ENCODE measurements around the gene PEMT.

PEMT gene

DNA sequence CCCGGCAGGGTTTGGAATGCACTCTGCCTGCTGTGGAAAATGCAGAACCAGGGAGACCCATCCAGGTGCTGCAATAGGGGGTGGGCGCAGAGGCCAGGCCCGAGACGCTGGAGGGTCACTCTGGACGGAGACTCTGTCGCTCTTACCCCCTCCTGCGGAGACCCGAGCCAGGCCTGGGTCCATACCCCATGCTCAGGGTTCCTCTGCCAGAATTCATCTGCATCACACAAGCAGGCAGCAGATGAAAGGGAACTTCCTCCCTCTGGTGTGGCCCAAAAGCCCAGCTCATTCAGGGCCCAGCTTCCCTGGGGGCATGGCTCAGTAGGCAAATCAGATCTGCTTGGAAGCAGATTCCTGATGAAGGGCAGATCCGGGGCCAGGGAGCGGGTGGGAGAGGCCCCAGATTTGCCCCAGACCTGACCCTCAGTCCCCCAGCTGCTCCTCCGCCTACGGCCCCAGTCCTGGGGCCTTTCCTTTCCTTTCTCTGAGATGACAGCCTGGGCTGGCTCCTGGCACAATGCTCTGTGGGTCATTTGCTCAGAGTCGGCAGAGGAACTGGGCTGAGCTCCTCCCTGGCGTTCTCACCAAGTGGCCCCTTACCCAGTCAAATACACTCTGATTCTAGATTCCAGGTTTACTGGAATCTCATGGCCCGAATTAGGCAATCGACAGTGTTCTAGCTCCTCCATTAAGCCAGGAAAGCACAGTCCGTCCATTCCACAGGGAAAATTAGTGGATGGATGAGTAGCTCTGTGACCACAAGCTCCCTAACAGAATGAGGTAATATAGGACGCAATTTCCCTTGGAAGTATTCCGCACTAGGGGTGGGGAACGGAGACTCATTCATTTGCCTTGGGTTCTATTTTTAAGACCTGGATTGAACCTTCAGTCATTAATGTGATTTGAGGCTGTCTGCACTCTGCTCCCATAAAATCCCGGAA, 76.2 kb downstream of the PEMT start:
- DNase-seq (ENCODE audit: low read depth in 2 of 2): peak; percentile 50 to 56

DNA sequence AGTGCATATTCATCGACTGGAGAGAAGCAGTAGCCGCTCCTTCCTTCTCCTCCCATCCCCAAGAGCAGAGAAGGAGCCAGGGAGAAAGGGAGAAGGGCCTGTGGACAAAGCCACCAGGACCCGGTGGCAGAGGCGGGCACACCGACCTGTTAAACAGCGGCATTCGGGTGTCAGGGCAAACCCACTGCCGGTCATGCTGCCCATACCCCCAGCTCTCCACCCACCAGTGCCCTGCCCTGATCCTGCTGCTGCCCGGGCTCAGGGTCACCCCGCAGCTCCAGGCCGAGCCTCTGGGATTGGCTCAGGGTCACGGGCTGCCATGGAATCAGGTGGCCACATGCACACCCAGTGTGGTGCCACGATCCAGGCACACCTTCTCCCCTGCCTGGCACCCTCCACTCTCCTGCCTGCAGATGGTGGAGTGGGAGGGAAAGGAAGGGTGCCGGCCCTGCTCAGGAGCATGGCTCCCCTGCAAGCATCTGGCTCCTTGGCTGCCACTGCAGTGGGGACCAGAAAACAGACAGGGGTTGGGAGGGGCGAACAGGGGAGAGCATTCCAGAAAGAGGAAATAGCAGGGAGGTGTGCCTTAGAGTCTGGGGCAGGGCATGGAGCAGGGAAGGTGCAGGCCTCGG, 77.0 kb downstream of the PEMT start:
- DNase-seq (ENCODE audit: low read depth in 2 of 2): no peak

GRCh38 chr17:17513626-17514025, 77.9 kb downstream of the PEMT start:
- no peak for DNase-seq (ENCODE audit: low read depth in 2 of 2)

DNA sequence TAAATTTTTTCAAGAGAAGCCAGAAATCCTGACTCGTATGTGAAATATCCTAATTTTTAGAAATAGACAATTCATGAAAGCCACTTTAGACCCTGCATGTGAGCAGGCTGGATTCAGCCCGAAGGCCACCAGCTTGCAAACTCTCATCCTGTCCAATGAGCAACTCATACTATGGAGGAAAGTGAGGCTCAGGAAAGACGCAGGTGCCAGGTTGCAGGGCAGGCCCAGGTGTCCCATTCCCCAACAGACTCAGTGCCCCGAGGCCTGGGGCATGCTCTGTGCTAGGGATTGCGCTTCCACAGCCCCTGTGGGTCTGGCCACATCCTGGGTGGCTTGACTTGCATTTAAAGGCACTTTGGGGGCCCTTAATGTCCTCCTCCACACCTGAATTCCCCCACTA, 78.6 kb downstream of the PEMT start:
- DNase-seq (ENCODE audit: low read depth in 2 of 2): no peak

DNA sequence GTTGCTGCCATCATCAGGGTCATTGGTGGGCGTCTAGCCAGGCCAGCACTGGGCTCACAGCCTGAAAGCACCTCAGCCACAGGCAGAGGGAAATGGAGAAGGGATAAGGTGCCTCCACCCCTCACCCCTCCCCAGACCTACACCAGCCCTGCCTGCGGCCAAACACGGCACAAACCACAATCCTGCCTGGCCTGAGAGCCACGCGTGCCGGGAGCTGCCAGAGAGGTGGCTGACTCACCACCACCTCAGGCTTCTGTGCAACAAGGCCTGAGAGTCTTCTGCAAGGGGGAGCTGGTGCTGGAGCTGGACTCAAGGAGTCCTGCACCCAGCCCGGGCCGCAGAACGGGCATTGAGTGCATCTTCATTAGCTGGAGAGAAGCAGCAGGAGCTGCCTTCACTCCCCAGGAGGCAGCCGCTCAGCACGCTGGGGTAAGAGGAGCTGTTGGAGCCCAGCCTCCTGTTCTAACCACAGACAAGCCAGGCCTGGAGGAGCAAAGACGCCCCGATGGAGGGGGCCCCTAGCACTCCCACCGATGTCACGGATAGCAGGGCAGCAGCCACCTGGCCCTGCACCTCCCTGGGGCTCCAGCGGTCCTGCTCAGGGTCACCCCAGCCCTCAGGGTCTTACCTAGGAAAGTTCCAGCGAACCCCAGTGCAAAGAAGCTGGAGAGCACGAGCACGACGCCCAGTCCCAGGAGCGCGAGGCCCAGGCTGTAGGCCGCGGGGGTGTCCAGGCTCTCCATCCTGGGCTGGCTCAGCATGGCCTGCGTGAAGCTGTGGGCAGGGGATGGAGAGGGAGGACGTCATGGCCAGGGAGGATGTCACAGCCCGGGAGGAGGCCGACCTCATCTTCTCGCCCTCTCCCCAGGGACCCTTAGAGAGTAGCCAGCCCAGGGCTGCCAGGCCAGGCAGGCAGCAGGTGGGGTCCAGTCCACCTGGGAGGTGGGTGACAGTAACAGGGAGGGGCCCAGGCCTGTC, 79.3 kb downstream of the PEMT start:
- DNase-seq (ENCODE audit: low read depth in 2 of 2): peak in 1 of 2 experiments; percentile 39

- no peak for DNase-seq (ENCODE audit: low read depth in 2 of 2)
Observed at GRCh38 chr17:17511293-17511741, 80.2 kb downstream of the PEMT start.

DNA sequence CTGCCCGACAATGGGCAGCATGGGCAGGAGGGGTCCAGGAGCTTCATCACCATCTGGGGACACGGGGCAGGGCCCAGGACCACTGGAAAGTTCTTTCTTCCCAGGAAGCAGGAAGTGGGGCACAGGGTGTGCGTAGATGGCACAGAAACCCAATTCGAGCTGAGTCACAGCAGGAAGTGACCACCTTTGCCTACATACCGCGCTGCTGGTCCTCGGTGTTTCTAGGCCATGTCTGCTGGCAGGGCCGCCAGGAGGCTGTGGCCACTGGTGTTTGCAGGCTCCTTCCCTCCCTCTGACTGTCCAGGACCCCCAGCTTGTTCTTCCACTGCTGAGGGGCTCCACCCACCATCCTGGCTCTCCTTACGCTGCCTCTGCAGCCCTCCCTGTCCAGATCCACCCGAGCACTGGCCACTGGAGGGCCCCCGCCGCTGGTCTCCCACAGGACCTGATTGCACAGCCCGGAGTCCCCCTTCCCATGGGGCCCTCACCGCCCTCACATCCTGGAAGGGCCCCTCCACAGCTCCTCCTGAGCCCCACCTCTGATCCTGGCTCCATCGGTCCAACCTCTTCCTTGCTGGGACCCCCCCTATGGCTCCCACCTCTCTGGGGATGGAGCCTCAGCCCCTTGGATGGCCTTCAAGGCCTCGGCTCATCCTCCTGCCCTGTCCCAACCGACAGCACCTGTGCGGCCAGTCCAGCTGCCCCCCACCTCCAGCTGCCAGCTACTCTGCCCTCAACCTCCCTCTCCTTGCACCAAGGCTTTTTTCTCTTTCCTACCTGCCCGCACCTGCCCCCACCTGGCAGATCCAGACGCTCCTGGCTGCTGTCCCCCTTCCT, 80.8 kb downstream of the PEMT start:
- DNase-seq (ENCODE audit: low read depth in 2 of 2): no peak

DNA sequence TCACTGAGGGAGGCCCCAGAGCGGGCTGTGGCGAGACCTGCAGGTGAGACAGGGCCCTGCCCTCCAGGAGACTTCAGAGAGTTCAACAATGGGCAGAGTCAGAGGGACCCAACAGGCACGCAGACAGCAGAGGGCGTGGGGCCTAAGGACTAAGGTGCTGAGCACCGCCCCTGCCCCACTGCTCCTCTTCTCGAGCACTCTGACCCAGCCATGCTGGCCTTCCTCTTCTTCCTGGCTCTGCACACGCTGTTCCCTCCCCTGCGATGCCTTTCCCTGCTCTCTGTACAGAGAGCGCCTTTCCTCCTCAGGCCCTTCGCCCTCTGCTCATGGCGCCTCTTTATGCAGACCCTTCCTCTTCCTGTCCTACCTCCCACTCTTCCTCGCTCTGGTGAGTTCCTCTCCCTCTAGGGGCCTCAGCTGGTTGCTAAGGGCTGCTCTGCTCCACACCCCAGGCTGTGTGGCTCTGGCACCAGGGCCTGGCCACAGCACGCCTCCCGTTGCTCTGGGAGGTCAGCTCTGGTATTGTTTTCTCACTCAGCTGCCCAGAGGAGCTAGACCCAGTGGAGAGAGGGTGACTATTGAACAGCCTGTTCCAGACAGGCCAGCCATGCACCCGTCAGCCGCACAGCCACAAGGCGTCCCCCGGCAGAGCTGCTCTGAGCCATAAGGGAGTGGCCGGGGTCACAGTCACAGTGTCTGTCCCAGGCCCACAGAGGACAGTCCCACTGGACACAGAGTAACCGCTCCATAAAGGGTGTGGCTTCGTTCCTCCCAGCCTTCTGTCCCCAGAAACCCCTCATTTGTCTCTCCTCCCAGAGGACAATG, 81.7 kb downstream of the PEMT start:
- no peak for DNase-seq (ENCODE audit: low read depth in 2 of 2)

DNA sequence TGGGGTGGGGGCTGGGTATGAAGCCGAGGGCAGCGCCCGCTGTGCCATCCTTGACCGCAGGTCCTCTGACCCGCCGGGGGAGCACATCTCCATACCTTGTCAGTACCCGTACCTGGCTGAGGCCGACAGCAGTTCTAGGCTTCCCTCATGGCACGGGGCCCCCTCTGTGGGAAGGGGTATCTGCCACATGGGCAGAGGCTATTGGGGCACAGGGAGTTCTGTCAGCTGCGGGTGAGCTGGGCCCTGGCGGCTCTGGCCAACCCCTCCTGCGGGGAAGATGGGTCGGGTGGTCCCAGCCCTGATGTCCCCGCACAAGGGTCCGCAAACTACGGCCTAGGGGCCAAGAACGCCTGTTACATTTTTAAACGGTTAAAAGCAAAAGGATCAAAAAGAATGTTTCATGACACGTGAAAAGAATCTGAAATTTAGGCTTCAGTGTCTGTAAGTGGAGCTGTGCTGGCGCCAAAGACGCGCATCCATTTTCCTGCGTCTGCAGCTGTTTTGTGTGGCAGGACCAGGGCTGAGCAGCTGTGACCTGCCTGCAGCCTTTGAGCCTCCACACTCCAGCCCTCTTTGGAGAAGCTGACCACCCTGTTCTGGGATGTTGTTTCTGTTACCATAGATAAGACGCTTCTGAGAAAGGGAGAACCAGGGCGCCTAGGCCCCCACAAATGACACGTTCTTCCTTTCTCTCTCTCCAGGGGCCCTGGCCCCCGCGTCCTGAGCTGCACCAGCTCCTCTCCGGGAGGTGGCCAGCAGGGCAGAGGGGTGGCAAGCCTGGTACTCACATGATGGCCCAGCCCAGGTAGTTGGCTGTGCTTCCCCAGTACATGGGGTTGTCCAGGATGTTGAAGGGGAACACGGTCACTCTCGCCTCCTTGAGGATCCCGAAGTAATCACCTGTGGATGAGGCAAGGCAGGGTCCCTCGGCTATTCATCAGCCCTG, 82.6 kb downstream of the PEMT start:
- DNase-seq (ENCODE audit: low read depth in 2 of 2): no peak

DNA sequence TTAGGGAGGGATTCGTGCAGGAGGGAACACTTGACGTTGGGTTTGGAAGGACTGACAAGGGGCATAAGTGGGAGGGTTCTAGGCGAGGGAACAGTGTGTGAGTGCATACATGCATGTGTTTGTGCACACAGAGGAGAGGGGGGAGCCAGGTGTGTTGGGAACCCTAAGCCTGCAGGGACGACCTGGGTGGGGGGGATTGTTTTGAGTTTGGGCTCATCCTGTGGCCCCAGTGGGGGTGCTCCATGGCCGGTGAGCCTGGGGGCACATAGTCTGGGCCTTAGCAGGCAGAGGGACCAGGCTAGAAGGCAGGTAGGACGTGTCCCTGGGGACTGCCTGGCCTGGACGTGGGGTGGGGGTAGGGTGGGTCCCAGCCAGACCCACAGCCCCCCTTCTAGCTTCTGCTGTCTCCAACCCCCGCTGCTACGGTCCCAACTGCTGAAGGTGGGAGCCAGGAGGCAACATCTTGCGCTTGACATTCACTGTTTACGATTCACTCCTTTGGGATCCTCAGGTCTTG, 83.4 kb downstream of the PEMT start:
- no peak for DNase-seq (ENCODE audit: low read depth in 2 of 2)

DNA sequence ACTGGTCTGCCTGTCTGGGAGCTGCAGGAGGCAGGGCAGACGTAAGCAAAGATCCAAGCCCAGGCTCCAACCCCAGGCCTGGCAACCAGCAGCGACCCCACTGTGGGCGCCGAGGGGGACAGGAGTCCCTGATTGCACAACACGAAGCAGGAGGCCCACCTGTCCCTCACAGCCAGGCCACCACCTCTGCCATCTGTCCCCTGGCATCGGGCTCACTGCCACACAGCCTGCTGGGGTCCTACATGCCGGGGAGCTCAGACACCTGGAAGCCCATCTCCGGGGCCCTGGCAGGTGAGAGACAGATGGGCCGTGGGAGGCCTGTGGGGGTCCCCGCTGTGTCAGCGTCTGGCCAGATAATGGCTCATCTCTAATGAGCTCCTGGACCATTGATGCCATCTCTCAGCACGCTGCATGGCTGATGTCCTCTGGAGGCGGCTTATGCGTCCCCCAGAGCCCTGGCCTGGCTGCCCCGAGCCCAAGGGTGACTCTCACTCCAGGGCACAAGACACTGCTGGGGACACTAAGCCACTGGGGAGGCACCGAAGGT, 84.0 kb downstream of the PEMT start:
- no peak for DNase-seq (ENCODE audit: low read depth in 2 of 2)

GRCh38 chr17:17506893-17507464, 84.5 kb downstream of the PEMT start:
- DNase-seq (ENCODE audit: low read depth in 2 of 2): no peak

DNA sequence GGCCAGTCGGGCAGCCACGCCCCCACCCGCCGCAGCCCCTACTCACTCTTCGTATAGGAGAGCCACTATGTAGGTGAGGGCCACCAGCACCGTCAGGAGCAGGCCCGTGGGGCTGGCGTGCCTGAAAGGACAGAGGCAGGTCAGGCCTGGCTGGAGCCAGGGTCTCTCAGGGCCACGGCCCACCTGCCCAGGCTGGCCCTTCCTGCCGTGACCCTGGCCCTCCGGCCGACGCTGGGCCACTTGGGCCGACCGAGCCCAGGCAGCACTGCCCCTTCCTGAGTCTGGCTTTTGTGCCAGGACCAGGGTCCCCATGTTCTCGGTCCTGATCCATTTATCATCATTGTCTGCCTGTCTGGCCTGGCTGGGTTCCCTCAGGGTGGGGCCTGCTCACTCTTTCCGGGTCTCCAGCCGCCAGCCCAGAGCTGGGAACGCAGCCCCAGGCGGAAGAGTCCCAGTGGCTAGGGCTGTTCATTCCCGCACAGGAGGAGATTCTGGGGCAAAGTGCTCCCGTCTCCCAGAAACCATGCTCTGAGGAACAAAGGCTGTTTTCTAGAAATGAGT, 85.2 kb downstream of the PEMT start:
- no peak for DNase-seq (ENCODE audit: low read depth in 2 of 2)

GRCh38 chr17:17505610-17506171, 85.8 kb downstream of the PEMT start:
- no peak for DNase-seq (ENCODE audit: low read depth in 2 of 2)

DNA sequence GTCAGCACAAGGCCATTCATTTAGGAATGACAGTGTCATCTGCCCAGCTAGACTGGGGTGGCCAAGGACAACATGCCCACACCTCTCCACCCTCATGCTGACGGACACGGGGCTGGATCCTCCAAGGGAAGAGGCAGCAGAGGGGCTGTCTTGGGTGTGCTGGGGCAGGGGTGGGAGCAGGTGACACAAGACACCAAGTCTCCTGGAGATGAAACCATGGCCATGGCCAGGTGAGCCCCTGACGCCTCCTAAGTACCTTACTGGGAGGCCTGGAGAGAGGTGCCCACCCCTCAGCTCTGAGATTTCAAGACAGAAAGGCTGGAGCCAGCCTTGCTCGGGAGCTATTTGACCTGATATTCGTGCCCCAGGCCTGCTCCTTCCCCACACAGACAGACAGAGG, 86.4 kb downstream of the PEMT start:
- DNase-seq (ENCODE audit: low read depth in 2 of 2): no peak

DNA sequence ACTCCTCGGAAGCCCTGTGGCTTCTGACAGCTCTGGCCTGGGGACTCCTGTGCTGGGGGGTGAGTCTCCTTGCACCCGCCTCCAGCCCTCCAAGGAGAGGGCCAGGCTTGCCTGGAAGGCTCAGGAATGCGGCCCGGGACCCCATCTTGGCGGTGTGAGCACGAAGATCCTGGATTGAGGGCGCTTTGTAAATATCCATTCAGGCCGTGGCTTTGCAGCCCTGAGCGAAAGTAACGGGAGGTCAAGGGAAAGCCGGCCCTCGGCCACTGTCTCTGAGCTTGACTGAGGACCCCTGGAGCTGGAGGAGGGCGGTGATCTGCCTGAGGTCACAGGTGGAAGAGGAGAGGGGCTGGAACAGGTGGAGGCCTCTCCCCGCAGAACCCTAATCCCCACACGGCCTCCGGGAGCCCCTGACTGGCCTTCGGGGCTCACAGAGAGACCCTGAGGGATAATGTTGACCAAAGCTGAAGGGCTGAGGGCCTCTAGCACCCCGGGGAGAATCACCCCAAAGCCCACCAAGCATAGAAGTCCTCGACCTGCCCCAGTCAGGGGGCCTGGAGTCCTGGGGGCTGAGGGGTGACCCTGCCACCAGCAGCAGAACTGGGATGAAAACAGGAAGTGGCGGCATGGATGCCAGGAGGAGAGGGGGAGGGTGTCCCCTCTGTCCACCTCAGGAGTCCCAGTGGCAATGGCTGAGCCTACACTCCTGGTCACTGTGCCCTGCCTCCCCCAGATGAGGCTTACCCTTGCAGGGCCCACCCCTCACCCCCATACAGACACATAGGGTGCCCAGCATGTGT, 87.0 kb downstream of the PEMT start:
- no peak for DNase-seq (ENCODE audit: low read depth in 2 of 2)
